Measurements from ENCODE around the gene LRRTM4. TPM values are rescaled to one million over a fixed set of nuclear protein-coding genes. Genes with fewer than 3 reads are reported as not detected.

Gene LRRTM4
- total RNA-seq, 4 donors from 2014 or later: not detected

GRCh38 chr2:77322431-77322830 is 199.7 kb downstream of the LRRTM4 start:
- intact Hi-C loops (cut with DNase I): no loop called here
- no peak overlapping the region for H3K27ac ChIP-seq
- TF ChIP-seq CTCF (IDR thresholded peaks at IDR 0.05): no peak
- no peak for TF ChIP-seq POLR2A (IDR thresholded peaks at IDR 0.05)
- H3K4me1 ChIP-seq: no peaks in the 10 kb centered on the region
- H3K4me3 ChIP-seq: no peak overlapping the region
- WGBS, 2 donors: 88 to 92% methylated on average over 3 of the region's 3 CpGs
- H3K27me3 ChIP-seq: no peaks in the 10 kb centered on the region
- no peaks in the 10 kb centered on the region for H3K36me3 ChIP-seq
- DNase-seq: no peak
- H3K9me3 ChIP-seq: no peaks in the 10 kb centered on the region

GRCh38 chr2:77314721-77315120 is 207.5 kb downstream of the LRRTM4 start:
- Histone ChIP-seq H3K27me3 (no peaks in the 10 kb centered on the region), H3K4me1 (no peaks in the 10 kb centered on the region), H3K9me3 (no peaks in the 10 kb centered on the region), H3K36me3 (no peaks in the 10 kb centered on the region), H3K27ac (no peak overlapping the region), H3K4me3 (no peak overlapping the region)
- 30 to 37% methylated on average over 5 of the region's 5 CpGs for WGBS, 2 donors
- no peak for DNase-seq
- no peak for TF ChIP-seq POLR2A (IDR thresholded peaks at IDR 0.05)
- no peak for TF ChIP-seq CTCF (IDR thresholded peaks at IDR 0.05)
- intact Hi-C loops (cut with DNase I): no loop called here

GRCh38 chr2:77310416-77310815 is 211.8 kb downstream of the LRRTM4 start:
- DNase-seq: no peak
- intact Hi-C loops (cut with DNase I): no loop called here
- no peak overlapping the region for H3K27ac ChIP-seq
- H3K9me3 ChIP-seq: no peaks in the 10 kb centered on the region
- no peaks in the 10 kb centered on the region for H3K36me3 ChIP-seq
- no peaks in the 10 kb centered on the region for H3K4me1 ChIP-seq
- no peaks in the 10 kb centered on the region for H3K27me3 ChIP-seq
- H3K4me3 ChIP-seq: no peak overlapping the region
- 41 to 51% methylated on average over 3 of the region's 3 CpGs for WGBS, 2 donors
- TF ChIP-seq CTCF (IDR thresholded peaks at IDR 0.05) (no peak), POLR2A (IDR thresholded peaks at IDR 0.05) (no peak)

GRCh38 chr2:77309725-77310124 is 212.5 kb downstream of the LRRTM4 start:
- Histone ChIP-seq H3K4me1 (no peaks in the 10 kb centered on the region), H3K27me3 (no peaks in the 10 kb centered on the region), H3K36me3 (no peaks in the 10 kb centered on the region), H3K27ac (no peak overlapping the region), H3K9me3 (no peaks in the 10 kb centered on the region), H3K4me3 (no peak overlapping the region)
- TF ChIP-seq CTCF (IDR thresholded peaks at IDR 0.05) (no peak), POLR2A (IDR thresholded peaks at IDR 0.05) (no peak)
- intact Hi-C loops (cut with DNase I): no loop called here
- no peak for DNase-seq
- WGBS, 2 donors: 50 to 90% methylated on average over 2 of the region's 2 CpGs

- DNase-seq: no peak
- intact Hi-C loops (cut with DNase I): no loop called here
- TF ChIP-seq CTCF (IDR thresholded peaks at IDR 0.05) (no peak), POLR2A (IDR thresholded peaks at IDR 0.05) (no peak)
- no peak overlapping the region for H3K4me3 ChIP-seq
- no peaks in the 10 kb centered on the region for H3K4me1 ChIP-seq
- no peak overlapping the region for H3K27ac ChIP-seq
- H3K9me3 ChIP-seq: no peaks in the 10 kb centered on the region
- H3K36me3 ChIP-seq: no peaks in the 10 kb centered on the region
- 64 to 75% methylated on average over 1 of the region's 1 CpG for WGBS, 2 donors
- no peaks in the 10 kb centered on the region for H3K27me3 ChIP-seq
These were observed 220.7 kb downstream of the LRRTM4 start for GRCh38 chr2:77301441-77301840.

All from esophagus squamous epithelium (tissue), 5 donors.